HG03159 (cell line): Measurements from ENCODE around the gene MREG.

ENCODE experiments used
- ATAC-seq: cut with Tn5 transposase; IDR thresholded peaks from one replicate; pipeline ENCODE4 v1.9.1; 2021; ENCODE audit warnings: mild to moderate bottlenecking, moderate library complexity; ENCODE audit not compliant: unreplicated experiment

The MREG gene

GRCh38 chr2:215898363-215898762 is 115.0 kb downstream of the MREG start:
- no peak for ATAC-seq

- no peak for ATAC-seq
Observed at GRCh38 chr2:215896921-215897320, 116.4 kb downstream of the MREG start.

GRCh38 chr2:215895330-215895729 is 118.0 kb downstream of the MREG start:
- ATAC-seq, result no peak
